Rectal smooth muscle tissue (tissue), 1 donor: ENCODE results near the gene HDAC9.

Experiments
- H3K27ac ChIP-seq: one replicate; pipeline ENCODE4 v1.7.0; 2013; ENCODE audit warnings: low read depth, low read length, inconsistent platforms
- H3K27me3 ChIP-seq: one replicate; pipeline ENCODE4 v1.7.0; 2013; ENCODE audit warnings: low read length; ENCODE audit not compliant: control insufficient read depth, insufficient read depth
- H3K36me3 ChIP-seq: one replicate; pipeline ENCODE4 v1.7.0; 2013; ENCODE audit warnings: low read length; ENCODE audit not compliant: control insufficient read depth, insufficient read depth
- H3K4me1 ChIP-seq: one replicate; pipeline ENCODE4 v1.7.0; 2013; ENCODE audit warnings: low read length; ENCODE audit not compliant: control insufficient read depth, insufficient read depth
- H3K4me3 ChIP-seq: one replicate; pipeline ENCODE4 v1.7.0; 2013; ENCODE audit warnings: low read length
- H3K9ac ChIP-seq: one replicate; pipeline ENCODE4 v1.7.0; 2013; ENCODE audit warnings: low read length

The HDAC9 gene

DNA sequence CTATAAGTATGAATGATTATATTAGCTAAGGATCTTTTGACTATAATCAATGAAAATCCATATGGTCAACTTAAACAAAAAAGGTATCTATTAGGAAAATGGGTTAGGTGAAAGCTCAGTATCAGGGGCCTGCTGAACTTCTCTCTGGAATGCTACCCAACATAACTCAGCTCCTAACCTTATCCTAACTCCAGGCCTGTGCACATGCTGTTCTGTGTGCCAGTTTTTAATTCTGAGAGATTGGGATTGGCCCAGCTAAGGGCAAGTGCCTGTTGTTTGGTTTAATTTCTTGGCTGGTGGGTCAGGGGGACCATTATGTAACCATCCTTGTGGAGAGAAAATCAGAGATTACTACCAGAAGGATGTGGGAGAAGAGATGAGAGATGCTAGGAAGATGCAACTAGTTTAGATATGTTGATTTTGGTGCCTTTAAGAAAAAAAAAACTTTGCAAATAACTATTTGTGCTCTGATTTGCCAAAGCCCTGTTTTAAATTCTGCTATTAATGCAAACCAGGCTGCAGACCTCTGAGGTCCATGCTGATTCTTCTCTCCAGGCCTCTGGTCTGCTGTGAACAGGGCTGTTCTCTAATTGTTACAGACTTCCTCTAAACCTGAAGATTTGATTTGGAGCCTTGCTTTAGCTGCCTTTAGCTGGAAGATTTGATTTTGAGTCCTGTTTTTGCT is 23.9 kb upstream of the HDAC9 start:
- Histone ChIP-seq H3K4me1 (no peaks in the 10 kb centered on the region), H3K36me3 (no peaks in the 10 kb centered on the region), H3K4me3 (no peak overlapping the region), H3K27me3 (no peaks in the 10 kb centered on the region), H3K9ac (no peak overlapping the region), H3K27ac (no peak overlapping the region)

DNA sequence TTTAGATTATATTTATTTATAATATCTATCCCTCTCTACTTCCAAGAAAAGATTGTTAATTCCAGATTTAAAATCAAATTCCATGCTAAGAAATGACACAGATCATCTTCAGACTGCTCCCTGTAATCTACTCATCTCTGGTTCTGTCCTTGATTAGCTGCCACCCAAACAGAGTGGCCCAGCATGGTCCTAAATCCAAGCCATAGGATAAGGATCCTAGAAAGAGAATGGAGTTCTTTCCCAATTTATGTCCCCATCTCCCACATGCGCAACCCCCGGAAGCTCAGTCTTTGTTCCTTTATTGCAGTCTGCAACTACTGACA is 23.4 kb upstream of the HDAC9 start:
- no peak overlapping the region for H3K9ac ChIP-seq
- H3K27me3 ChIP-seq: no peaks in the 10 kb centered on the region
- no peak overlapping the region for H3K27ac ChIP-seq
- H3K4me3 ChIP-seq: no peak overlapping the region
- H3K4me1 ChIP-seq: no peaks in the 10 kb centered on the region
- no peaks in the 10 kb centered on the region for H3K36me3 ChIP-seq

DNA sequence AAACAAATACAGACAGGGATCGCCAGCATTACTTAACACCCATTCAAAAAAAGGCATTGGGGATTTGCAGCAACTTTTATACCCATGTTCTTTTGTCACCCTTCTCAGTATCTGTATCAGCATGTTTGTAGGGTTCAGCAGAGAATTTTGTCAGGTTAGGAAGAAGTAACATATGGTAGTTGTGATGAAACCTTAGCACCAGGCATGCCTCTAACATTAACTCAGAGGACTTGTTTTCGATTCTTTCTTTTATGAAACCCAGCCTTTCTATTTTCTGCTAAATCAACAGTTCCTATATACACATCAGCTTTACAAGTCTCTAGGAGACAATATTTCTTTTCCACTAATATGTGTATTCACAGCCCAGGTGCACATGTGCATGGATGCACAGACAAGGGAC is 22.4 kb upstream of the HDAC9 start:
- Histone ChIP-seq H3K36me3 (no peaks in the 10 kb centered on the region), H3K9ac (no peak overlapping the region), H3K4me1 (no peaks in the 10 kb centered on the region), H3K27me3 (no peaks in the 10 kb centered on the region), H3K4me3 (no peak overlapping the region), H3K27ac (no peak overlapping the region)

DNA sequence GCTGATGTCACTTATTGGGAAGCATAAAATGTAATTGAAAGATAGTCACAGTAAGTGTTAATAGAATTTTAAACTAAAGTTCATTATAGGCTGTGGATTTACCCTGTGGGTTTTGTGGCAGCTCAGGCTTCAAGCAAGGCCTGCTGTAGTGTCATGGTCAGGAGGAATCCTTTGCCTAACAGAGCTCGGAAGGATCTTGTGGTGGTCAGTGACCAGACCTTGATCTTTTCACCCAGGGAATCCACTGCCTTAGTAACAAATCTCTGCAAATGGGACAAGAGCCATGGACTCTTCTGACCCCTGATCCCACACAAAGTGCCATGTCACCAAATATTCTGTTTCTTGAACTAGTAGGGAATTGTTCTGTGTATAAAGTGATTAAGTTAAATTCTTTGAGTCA is 20.6 kb upstream of the HDAC9 start:
- Histone ChIP-seq H3K27me3 (no peaks in the 10 kb centered on the region), H3K9ac (no peak overlapping the region), H3K4me1 (no peaks in the 10 kb centered on the region), H3K36me3 (no peaks in the 10 kb centered on the region), H3K4me3 (no peak overlapping the region), H3K27ac (no peak overlapping the region)

DNA sequence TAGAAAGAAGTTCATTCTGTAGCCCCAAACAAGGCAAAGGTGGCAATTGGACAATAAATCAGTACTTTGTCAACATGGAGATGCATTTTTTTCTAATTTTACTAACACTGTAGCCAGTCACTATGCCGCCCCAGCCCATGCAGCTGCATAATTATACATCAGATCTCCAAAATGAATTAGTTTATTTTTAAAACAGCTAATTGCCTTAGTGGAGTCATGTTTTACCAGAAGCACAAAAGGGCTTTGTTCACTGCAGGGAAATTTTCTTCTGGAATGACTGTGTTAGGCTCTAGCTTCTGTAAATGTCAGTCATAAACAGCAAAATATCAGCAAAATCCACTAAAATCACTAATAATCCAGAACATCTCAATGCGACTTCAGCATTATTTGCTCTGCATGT is 20.1 kb upstream of the HDAC9 start:
- Histone ChIP-seq H3K27me3 (no peaks in the 10 kb centered on the region), H3K27ac (no peak overlapping the region), H3K9ac (no peak overlapping the region), H3K4me1 (no peaks in the 10 kb centered on the region), H3K36me3 (no peaks in the 10 kb centered on the region), H3K4me3 (no peak overlapping the region)

DNA sequence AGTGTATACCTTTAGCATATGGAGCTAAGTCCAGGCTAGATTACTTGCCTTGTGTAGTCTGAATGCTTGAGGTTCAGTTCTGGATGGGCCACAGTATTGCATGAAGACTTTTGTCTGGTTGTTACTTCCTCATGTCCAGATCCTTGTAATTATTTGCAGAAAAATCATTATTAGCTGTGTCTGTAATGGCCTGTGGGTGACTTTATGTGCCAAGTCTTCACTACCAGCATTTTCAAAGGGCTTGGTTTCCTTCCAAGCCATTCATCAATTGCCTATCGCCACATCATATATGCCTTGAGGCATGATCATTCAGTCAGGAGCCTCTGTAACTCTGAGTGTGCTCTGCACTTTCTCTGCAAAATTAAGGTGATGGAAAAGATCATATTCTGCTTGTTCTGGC is 13.8 kb upstream of the HDAC9 start:
- H3K9ac ChIP-seq: no peak overlapping the region
- H3K4me1 ChIP-seq: no peaks in the 10 kb centered on the region
- H3K4me3 ChIP-seq: no peak overlapping the region
- no peaks in the 10 kb centered on the region for H3K36me3 ChIP-seq
- H3K27me3 ChIP-seq: no peaks in the 10 kb centered on the region
- H3K27ac ChIP-seq: no peak overlapping the region

DNA sequence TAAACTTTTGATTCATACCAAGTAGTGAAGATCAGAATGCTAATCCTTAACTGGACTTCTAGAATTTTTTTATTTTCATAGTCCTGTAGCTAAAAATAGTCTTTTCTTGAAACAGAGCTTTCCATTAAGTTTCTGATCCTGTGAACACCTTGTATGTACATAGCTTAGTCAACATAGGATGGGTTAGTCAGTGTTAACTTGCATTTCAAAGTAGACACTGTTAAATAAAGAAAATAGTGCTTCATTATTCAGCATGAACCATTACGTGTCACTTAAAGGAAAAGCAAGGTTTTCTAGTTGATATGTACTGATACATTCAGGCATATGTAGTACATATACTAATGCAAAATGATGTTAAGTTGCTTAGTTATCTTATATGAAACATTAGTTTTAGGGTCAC is 7.5 kb upstream of the HDAC9 start:
- Histone ChIP-seq H3K4me1 (no peaks in the 10 kb centered on the region), H3K9ac (no peak overlapping the region)

DNA sequence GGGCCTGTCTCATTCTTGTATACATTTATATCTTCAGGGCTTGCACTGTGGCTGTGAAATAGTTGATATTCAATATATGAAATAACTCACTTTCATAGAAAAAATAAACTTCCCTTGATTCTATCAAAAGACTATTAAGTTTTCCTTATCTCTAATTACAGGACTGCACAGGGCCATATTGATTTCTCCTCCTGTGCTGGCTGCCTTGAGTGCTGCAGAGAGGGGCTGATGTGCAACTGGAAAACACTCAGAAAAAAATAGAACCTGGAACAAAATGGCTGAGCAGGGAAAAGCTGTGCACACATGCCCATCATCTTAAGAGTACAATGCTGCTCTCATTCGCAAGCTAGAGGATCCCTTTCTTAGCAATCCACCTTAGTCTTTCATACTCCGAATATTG is 5.9 kb upstream of the HDAC9 start:
- Histone ChIP-seq H3K27ac (no peak overlapping the region), H3K4me1 (no peaks in the 10 kb centered on the region), H3K36me3 (no peaks in the 10 kb centered on the region), H3K4me3 (no peak overlapping the region), H3K9ac (no peak overlapping the region), H3K27me3 (no peaks in the 10 kb centered on the region)

More for the DNA sequence above, 7.5 kb upstream of the HDAC9 start:
- Histone ChIP-seq H3K36me3 (no peaks in the 10 kb centered on the region), H3K27ac (no peak overlapping the region), H3K27me3 (no peaks in the 10 kb centered on the region), H3K4me3 (no peak overlapping the region)

DNA sequence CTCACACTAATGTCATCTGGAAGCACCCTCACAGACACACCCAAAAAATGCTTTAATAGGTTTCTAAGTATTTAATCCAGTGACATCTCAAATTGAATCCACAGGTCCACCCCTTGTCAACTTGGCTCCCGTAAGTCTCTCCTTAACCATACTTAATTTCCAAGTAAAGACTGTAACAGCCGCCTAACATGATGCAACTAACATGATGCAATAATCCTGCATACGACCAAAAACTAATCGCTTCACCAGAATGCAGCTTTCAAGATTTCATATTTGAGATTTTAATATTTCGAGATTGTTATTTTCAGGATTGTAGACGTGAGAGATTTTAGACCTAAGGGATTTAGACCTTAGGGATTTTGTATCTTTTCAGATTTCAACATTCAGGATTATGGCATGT is 3.7 kb upstream of the HDAC9 start:
- Histone ChIP-seq H3K36me3 (no peaks in the 10 kb centered on the region), H3K4me3 (no peak overlapping the region), H3K27me3 (no peaks in the 10 kb centered on the region), H3K27ac (no peak overlapping the region), H3K4me1 (no peaks in the 10 kb centered on the region), H3K9ac (no peak overlapping the region)

DNA sequence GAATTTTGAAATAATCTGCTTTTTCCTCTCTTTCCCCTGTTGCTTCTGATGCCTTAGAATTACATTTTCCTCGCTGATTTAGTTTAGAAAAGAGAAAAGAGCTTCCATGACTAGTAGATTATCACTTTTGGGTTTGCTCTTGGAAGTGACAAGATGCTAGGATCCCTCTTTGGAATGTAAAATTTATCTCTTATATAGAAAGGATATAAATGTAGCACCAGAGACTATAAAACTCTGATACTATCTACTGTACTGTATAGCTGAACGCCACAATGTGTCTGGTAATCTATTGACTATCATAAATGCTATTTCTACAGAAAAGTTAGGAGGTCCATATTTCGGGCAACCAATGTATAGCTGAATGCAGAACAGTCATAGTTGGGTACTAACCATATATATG is 1.1 kb upstream of the HDAC9 start:
- no peak overlapping the region for H3K4me3 ChIP-seq
- H3K4me1 ChIP-seq: no peaks in the 10 kb centered on the region
- H3K27ac ChIP-seq: no peak overlapping the region
- no peaks in the 10 kb centered on the region for H3K27me3 ChIP-seq
- no peaks in the 10 kb centered on the region for H3K36me3 ChIP-seq
- no peak overlapping the region for H3K9ac ChIP-seq

DNA sequence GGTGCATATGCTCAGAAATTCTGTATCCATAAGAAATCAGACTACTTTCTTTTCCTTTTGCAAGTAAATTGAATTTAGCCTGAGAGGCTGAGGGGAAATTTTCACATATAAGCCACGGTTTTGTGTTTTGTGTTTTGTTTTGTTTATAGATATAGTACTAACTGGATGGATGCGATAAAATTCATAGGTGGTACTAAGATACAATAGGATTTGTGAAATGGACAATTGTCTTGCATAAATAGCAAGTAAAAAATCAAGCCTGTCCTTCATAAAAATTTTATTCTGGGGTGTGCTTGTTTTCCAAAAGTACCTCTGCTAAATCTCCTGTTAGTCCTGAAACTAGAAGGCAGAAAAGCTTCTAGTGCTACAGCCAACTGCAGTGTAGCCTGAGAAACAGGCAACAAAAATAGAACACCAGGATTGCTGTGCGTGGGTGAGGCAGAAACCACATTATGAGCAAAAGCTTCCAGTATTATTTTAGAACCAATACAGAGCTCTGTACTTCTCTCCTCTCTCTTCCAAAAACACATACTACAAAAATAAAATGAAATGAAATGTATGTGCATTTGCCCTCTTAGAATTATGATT is 634 bp upstream of the HDAC9 start:
- H3K4me3 ChIP-seq: peak overlapping the region; percentile 43
- H3K9ac ChIP-seq: no peak overlapping the region
- no peaks in the 10 kb centered on the region for H3K36me3 ChIP-seq
- H3K27ac ChIP-seq: no peak overlapping the region
- H3K4me1 ChIP-seq: no peaks in the 10 kb centered on the region
- H3K27me3 ChIP-seq: no peaks in the 10 kb centered on the region

DNA sequence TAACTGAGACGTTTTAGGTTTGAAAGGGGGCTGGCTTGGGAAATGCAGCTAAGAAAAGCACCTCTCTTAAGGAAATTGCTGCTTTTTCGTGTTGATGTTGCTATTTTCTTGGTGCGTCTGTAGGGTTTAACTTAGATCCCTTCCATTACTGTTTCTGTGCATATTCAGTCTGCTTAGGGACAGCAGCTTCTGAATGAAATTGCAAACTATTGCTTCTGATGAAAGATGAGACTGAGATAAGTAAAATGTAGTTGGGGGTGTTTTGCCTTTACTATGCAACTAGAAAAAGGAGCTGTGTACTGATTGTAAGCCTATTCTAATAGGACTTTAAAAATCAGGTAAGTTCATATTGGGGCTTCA is 772 bp downstream of the HDAC9 start:
- H3K27me3 ChIP-seq: no peaks in the 10 kb centered on the region
- H3K9ac ChIP-seq: no peak overlapping the region
- H3K27ac ChIP-seq: no peak overlapping the region
- peak overlapping the region; percentile 43 for H3K4me3 ChIP-seq
- H3K4me1 ChIP-seq: no peaks in the 10 kb centered on the region
- no peaks in the 10 kb centered on the region for H3K36me3 ChIP-seq

DNA sequence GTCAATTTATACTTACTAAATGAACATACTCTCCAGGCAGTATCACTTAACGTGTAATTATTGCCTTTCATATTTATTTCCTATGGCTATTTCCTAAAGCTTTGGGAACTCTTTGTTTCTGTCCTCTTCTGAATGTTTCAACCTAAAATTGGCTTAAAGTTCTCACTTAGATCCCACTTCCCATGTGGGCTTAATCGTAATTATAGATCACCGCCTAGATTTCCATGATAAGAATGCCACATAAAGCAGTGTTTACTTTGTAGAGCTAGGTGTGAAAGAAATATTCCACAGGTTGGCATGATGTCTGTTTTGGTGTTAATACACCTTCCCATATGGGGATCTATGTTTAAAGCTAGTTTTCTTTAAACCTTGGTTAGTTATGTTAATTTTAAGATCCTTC is 1.5 kb downstream of the HDAC9 start:
- H3K9ac ChIP-seq: no peak overlapping the region
- H3K27ac ChIP-seq: no peak overlapping the region
- no peaks in the 10 kb centered on the region for H3K27me3 ChIP-seq
- no peaks in the 10 kb centered on the region for H3K4me1 ChIP-seq
- no peaks in the 10 kb centered on the region for H3K36me3 ChIP-seq
- no peak overlapping the region for H3K4me3 ChIP-seq
